ENCODE measurements around the gene MOSPD3.

Gene MOSPD3

GRCh38 chr7:100584683-100585510 is 27.4 kb upstream of the MOSPD3 start:
- Histone ChIP-seq H3K4me3 (replicated peaks; ENCODE audit: insufficient read depth, low read length) (peak overlapping the region; percentile 94), H3K27ac (replicated peaks) (peak overlapping the region; percentile 94), H3K27me3 (ENCODE audit: insufficient read depth, poor library complexity, severe bottlenecking) (no peaks in the 10 kb centered on the region)
- no peak for DNase-seq (ENCODE audit: low read depth in 1 of 2, low spot score in 1 of 2)
- TF ChIP-seq, protein P1, sequence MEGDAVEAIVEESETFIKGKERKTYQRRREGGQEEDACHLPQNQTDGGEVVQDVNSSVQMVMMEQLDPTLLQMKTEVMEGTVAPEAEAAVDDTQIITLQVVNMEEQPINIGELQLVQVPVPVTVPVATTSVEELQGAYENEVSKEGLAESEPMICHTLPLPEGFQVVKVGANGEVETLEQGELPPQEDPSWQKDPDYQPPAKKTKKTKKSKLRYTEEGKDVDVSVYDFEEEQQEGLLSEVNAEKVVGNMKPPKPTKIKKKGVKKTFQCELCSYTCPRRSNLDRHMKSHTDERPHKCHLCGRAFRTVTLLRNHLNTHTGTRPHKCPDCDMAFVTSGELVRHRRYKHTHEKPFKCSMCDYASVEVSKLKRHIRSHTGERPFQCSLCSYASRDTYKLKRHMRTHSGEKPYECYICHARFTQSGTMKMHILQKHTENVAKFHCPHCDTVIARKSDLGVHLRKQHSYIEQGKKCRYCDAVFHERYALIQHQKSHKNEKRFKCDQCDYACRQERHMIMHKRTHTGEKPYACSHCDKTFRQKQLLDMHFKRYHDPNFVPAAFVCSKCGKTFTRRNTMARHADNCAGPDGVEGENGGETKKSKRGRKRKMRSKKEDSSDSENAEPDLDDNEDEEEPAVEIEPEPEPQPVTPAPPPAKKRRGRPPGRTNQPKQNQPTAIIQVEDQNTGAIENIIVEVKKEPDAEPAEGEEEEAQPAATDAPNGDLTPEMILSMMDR (IDR thresholded peaks at IDR 0.05; ENCODE audit: insufficient read depth, low read length) = no peak
- TF ChIP-seq POLR2AphosphoS5 (IDR thresholded peaks at IDR 0.05; ENCODE audit: low read depth) = no peak
- no peak for TF ChIP-seq SPI1 (IDR thresholded peaks at IDR 0.05; ENCODE audit: borderline replicate concordance, low read depth)
- TF ChIP-seq REST (IDR thresholded peaks at IDR 0.05; ENCODE audit: insufficient replicate concordance, low read depth) = no peak
- TF ChIP-seq GABPA (IDR thresholded peaks at IDR 0.05; ENCODE audit: low read depth) = no peak

DNA sequence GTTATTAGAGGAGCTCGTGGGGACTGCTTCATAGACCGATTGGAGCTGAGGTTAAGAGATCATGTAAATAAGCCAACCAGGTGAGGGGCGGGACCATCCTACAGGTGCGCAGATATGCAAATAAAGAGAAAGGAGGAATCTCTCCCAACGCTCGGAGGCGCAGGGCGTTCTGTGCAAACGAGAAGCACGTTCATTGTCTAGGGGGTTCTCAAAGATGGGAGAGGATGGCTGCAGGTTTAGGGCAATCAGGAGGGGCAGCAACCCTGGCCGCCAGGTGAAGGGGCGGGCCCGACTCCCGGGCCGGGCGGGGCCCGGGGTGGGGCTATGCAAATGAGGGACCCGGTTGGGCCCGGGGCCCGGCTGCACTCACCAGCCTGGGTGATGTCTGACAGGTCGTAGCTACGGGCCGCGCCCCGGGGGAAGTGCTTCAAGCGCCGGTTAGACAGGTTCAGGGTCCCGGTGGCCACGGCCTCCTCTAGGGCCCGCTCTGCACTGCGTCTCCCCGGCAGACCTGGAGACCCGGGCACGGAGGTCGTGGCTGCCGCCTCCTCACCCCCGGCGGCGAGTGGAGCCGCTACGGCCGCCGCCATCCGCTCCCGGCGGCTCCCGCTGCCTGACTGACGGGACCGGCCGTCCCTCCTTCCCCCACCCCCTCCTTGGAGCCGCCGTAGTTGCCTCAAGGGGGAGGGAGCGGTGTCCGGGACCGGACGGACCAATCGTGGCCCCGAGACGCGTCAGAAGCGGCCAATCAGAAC is 26.7 kb upstream of the MOSPD3 start, which contains the start of gene LRCH4:
TSS of gene LRCH4 (minus strand) at position 619 of the 755 bp plus-strand sequence. CDS start at position 590, 29 bp downstream.
- TF ChIP-seq REST (IDR thresholded peaks at IDR 0.05; ENCODE audit: insufficient replicate concordance, low read depth) (peak; percentile 56), SPI1 (IDR thresholded peaks at IDR 0.05; ENCODE audit: borderline replicate concordance, low read depth) (no peak), GABPA (IDR thresholded peaks at IDR 0.05; ENCODE audit: low read depth) (peak; percentile 32), POLR2AphosphoS5 (IDR thresholded peaks at IDR 0.05; ENCODE audit: low read depth) (peak; percentile 96)
- TF ChIP-seq, protein P1 (IDR thresholded peaks at IDR 0.05; ENCODE audit: insufficient read depth, low read length) = no peak
- Histone ChIP-seq H3K27me3 (ENCODE audit: insufficient read depth, poor library complexity, severe bottlenecking) (no peaks in the 10 kb centered on the region), H3K27ac (replicated peaks) (peak within 1 kb of the TSS; percentile 94), H3K4me3 (replicated peaks; ENCODE audit: insufficient read depth, low read length) (peak within 1 kb of the TSS; percentile 94)
- peak in 1 of 2 experiments; percentile 31 for DNase-seq (ENCODE audit: low read depth in 1 of 2, low spot score in 1 of 2)

GRCh38 chr7:100586266-100587025 is 25.9 kb upstream of the MOSPD3 start, which contains the start of gene FBXO24:
TSS of gene FBXO24 (plus strand) at chr7:100586328. CDS start at chr7:100586626, 298 bp downstream.
- peak; percentile 100 for DNase-seq (ENCODE audit: low read depth in 1 of 2, low spot score in 1 of 2)
- TF ChIP-seq GABPA (IDR thresholded peaks at IDR 0.05; ENCODE audit: low read depth) = peak; percentile 26; the same call in 1 of the 2 replicates
- TF ChIP-seq, protein P1 (IDR thresholded peaks at IDR 0.05; ENCODE audit: insufficient read depth, low read length) = no peak
- no peaks in the 10 kb centered on the region for H3K27me3 ChIP-seq (ENCODE audit: insufficient read depth, poor library complexity, severe bottlenecking)
- peak within 1 kb of the TSS; percentile 94 for H3K27ac ChIP-seq (replicated peaks)
- H3K4me3 ChIP-seq (replicated peaks; ENCODE audit: insufficient read depth, low read length) = peak within 1 kb of the TSS; percentile 94
